Mesenchymal stem cell (in vitro differentiated cells and primary cell): ENCODE measurements around the gene NAE1.
A peak's percentile ranks its signal among the peaks of the same experiment; 100 is the strongest.

Experiments
- DNase-seq: peaks from one replicate; pipeline ENCODE4 v3.0.0-alpha.2; 2013
- H2AFZ ChIP-seq: one replicate; pipeline ENCODE4 v1.6.1; 2013; ENCODE audit warnings: low read depth, mild to moderate bottlenecking, control low read depth, inconsistent platforms, low read length, moderate library complexity
- H2AK5ac ChIP-seq: 2 replicates; pipeline ENCODE4 v1.6.1; 2013; ENCODE audit warnings: low read length, moderate library complexity, mild to moderate bottlenecking, inconsistent platforms; ENCODE audit not compliant: severe bottlenecking
- H2BK120ac ChIP-seq: one replicate; pipeline ENCODE4 v1.6.1; 2013; ENCODE audit warnings: low read depth, mild to moderate bottlenecking, inconsistent platforms, low read length, moderate library complexity
- H2BK12ac ChIP-seq, 2 experiments: one replicate each; pipeline ENCODE4 v1.6.1; 2013; ENCODE audit warnings: inconsistent platforms in 2 of 2, low read length in 2 of 2, mild to moderate bottlenecking in 2 of 2, moderate library complexity in 2 of 2, control low read depth in 1 of 2
- H2BK15ac ChIP-seq: one replicate; pipeline ENCODE4 v1.6.1; 2013; ENCODE audit warnings: mild to moderate bottlenecking, low read depth, inconsistent platforms; ENCODE audit not compliant: poor library complexity, severe bottlenecking
- H2BK5ac ChIP-seq: 2 replicates; pipeline ENCODE4 v1.6.1; 2013; ENCODE audit warnings: low read depth, mild to moderate bottlenecking, low read length, control low read depth, inconsistent platforms; ENCODE audit not compliant: poor library complexity, severe bottlenecking
- H3K14ac ChIP-seq, 2 experiments: one replicate each; pipeline ENCODE4 v1.6.1; 2013; ENCODE audit warnings: inconsistent platforms in 2 of 2, low read length in 2 of 2, control low read depth in 1 of 2, mild to moderate bottlenecking in 1 of 2, moderate library complexity in 1 of 2
- H3K18ac ChIP-seq, 2 experiments: one replicate each; pipeline ENCODE4 v1.6.1; 2013; ENCODE audit warnings: inconsistent platforms in 2 of 2, low read length in 2 of 2, control low read depth in 1 of 2, low read depth in 1 of 2, mild to moderate bottlenecking in 1 of 2
- H3K23ac ChIP-seq, 2 experiments: one replicate each; pipeline ENCODE4 v1.6.1; 2013; ENCODE audit warnings: inconsistent platforms in 2 of 2, low read length in 2 of 2, mild to moderate bottlenecking in 2 of 2, moderate library complexity in 2 of 2, control low read depth in 1 of 2
- H3K27ac ChIP-seq: 2 replicates; pipeline ENCODE4 v1.5.1; 2013; ENCODE audit warnings: mild to moderate bottlenecking, moderate library complexity, low read length, control low read depth, inconsistent platforms; ENCODE audit not compliant: poor library complexity, severe bottlenecking
- H3K27me3 ChIP-seq, 2 experiments: 2 replicates each; pipeline versions ENCODE4 v1.6.1 to v1.7.0; 2013; ENCODE audit warnings: low read length in 2 of 2, mild to moderate bottlenecking in 2 of 2, moderate library complexity in 2 of 2, control low read depth in 1 of 2, inconsistent platforms in 1 of 2; ENCODE audit not compliant: control insufficient read depth in 1 of 2, insufficient read depth in 1 of 2
- H3K36me3 ChIP-seq, 2 experiments: 2 replicates each; pipeline versions ENCODE4 v1.6.1 to v1.7.0; 2013; ENCODE audit warnings: low read length in 2 of 2, control low read depth in 1 of 2, inconsistent platforms in 1 of 2, low read depth in 1 of 2, mild to moderate bottlenecking in 1 of 2; ENCODE audit not compliant: insufficient read depth in 2 of 2, control insufficient read depth in 1 of 2
- H3K4ac ChIP-seq, 2 experiments: one replicate each; pipeline ENCODE4 v1.6.1; 2013; ENCODE audit warnings: inconsistent platforms in 2 of 2, low read length in 2 of 2, mild to moderate bottlenecking in 2 of 2, moderate library complexity in 2 of 2, control low read depth in 1 of 2, low read depth in 1 of 2
- H3K4me1 ChIP-seq: 2 replicates; pipeline ENCODE4 v1.6.1; 2013; ENCODE audit warnings: low read depth, low read length, control low read depth; ENCODE audit not compliant: control insufficient read depth, insufficient read depth
- H3K4me2 ChIP-seq: 2 replicates; pipeline ENCODE4 v1.6.1; 2013; ENCODE audit warnings: low read length, mild to moderate bottlenecking, inconsistent platforms; ENCODE audit not compliant: poor library complexity, severe bottlenecking
- H3K4me3 ChIP-seq, 2 experiments: 2 replicates each; pipeline versions ENCODE4 v1.5.1 to v1.7.0; 2013; ENCODE audit warnings: low read length in 2 of 2, mild to moderate bottlenecking in 2 of 2, control low read depth in 1 of 2, low read depth in 1 of 2; ENCODE audit not compliant: insufficient read depth in 1 of 2
- H3K79me1 ChIP-seq: replicated peaks from 2 replicates; pipeline ENCODE4 v1.6.1; 2013; ENCODE audit warnings: mild to moderate bottlenecking, control low read depth, low read length, inconsistent platforms; ENCODE audit not compliant: poor library complexity, severe bottlenecking
- H3K9ac ChIP-seq: 2 replicates; pipeline ENCODE4 v1.7.0; 2013; ENCODE audit warnings: mild to moderate bottlenecking, low read length, moderate library complexity
- H3K9me3 ChIP-seq: 2 replicates; pipeline ENCODE4 v1.7.0; 2013; ENCODE audit warnings: mild to moderate bottlenecking, low read length; ENCODE audit not compliant: control insufficient read depth
- H4K8ac ChIP-seq: one replicate; pipeline ENCODE4 v1.6.1; 2013; ENCODE audit warnings: inconsistent platforms, mild to moderate bottlenecking, low read length, moderate library complexity
- H4K91ac ChIP-seq: one replicate; pipeline ENCODE4 v1.6.1; 2013; ENCODE audit warnings: mild to moderate bottlenecking, low read length, inconsistent platforms
- WGBS: methylation state at CpG from one replicate; pipeline ENCODE4 v1.1.7; 2013; ENCODE audit warnings: mixed read lengths; 5-methylcytosine and 5-hydroxymethylcytosine counted together

NAE1 gene

DNA sequence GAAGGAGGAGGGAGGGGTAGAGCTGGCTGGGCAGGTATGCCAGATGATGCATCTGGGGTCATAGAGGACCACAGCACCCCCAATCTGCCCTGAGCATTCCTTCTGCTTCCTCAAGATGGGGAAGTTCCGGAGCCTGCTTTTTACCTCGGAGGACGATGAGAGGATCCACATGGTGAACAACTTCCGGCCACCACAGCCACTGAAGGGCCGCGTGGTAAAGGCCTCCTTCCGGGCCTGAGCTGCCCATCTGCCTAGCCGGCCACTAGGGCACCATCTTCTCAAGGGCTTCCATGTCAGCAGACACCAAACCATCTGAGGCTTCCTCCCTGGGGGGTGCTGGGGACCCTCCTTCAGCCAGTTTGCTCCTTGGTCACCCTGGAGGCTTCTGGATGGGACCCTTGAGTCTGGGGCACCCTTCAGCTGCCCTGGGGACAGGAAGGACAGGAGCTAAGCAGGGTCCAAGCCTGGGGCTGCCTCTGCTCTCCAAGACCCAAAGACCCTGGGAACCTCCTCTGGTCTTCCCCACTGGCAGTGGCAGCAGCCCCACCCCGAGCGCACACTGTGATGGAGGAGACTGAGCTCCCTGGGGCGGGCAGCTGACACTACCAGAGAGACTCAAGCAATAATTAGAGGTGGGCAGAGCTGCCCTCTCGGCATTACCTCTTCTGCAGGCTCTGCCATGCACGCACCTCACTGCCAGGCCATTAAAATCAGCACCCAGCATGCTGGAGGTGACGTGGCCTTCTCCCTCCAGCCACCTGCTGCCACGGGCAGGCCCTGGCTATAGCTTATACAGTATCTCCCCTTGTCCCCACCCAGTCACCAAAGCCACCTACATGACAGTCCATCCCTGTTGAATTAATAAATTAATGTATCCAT is 22.7 kb upstream of the NAE1 start:
- WGBS = 86% methylated on average over 15 of the region's 15 CpGs
- Histone ChIP-seq H2AFZ (no peak overlapping the region), H3K4me2 (no peak overlapping the region), H3K4me3 (no peak overlapping the region), H2AK5ac (no peak overlapping the region), H3K36me3 (no peaks in the 10 kb centered on the region), H3K9ac (no peak overlapping the region), H4K8ac (no peak overlapping the region), H2BK5ac (no peak overlapping the region), H3K9me3 (no peaks in the 10 kb centered on the region), H4K91ac (no peak overlapping the region), H3K27ac (no peak overlapping the region), H2BK12ac (no peak overlapping the region), H3K23ac (peak overlapping the region in 1 of 2 experiments; percentile 43), H3K18ac (no peak overlapping the region), H3K27me3 (peaks cover 25 to 36% of the 10 kb centered on the region in 2 experiments), H3K79me1 (no peaks in the 10 kb centered on the region), H3K4me1 (no peaks in the 10 kb centered on the region), H3K14ac (no peak overlapping the region), H2BK15ac (no peak overlapping the region), H2BK120ac (no peak overlapping the region), H3K4ac (no peak overlapping the region)
- DNase-seq = no peak

DNA sequence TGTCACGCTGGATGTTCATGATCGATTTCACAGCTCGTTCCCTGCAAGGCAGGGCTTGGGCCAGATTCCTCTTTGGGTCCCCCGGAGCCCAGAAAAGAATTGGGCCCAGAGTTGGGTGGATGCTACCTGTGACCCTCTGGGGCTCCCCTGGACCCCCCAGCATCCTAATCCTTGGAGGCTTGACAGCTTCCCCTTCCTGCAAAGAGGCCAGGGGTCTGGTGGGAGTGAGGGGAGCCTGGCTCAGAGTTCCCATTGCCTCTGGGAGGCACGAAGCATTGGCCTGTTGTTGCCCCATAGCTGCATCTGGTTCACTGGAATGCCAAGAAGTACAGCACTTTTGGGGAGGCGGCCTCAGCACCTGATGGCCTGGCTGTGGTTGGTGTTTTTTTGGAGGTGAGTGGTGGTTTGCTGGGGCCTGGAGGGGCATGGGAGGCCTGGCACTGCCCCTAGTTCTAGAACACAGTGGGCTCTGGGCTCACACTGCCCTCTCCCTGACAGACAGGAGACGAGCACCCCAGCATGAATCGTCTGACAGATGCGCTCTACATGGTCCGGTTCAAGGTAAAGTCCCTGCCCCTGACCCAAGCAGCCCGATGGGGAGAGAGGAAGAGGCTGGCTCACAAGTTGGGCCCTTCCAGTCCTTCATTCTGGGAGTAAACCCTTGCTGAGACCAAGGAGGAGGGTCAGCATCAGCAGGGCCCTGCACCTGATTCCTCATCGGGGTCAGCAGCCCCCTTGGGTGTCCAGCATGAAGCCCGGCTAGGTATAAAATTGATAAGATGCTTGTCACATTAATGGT is 20.6 kb upstream of the NAE1 start:
- no peaks in the 10 kb centered on the region for H3K9me3 ChIP-seq
- no peaks in the 10 kb centered on the region for H3K79me1 ChIP-seq
- H3K4me1 ChIP-seq = no peaks in the 10 kb centered on the region
- no peak overlapping the region for H3K14ac ChIP-seq
- no peak overlapping the region for H4K91ac ChIP-seq
- no peak overlapping the region for H3K4me2 ChIP-seq
- no peak overlapping the region for H3K27ac ChIP-seq
- H3K4ac ChIP-seq = no peak overlapping the region
- H2BK15ac ChIP-seq = no peak overlapping the region
- H2AFZ ChIP-seq = no peak overlapping the region
- H2BK12ac ChIP-seq = no peak overlapping the region
- no peak overlapping the region for H2AK5ac ChIP-seq
- no peak overlapping the region for H3K9ac ChIP-seq
- H2BK5ac ChIP-seq = no peak overlapping the region
- no peak overlapping the region for H3K18ac ChIP-seq
- H3K23ac ChIP-seq = no peak overlapping the region
- H3K4me3 ChIP-seq = no peak overlapping the region
- H2BK120ac ChIP-seq = no peak overlapping the region
- DNase-seq = no peak
- WGBS = 88% methylated on average over 13 of the region's 13 CpGs
- no peaks in the 10 kb centered on the region for H3K36me3 ChIP-seq
- H3K27me3 ChIP-seq = peaks cover 44 to 54% of the 10 kb centered on the region in 2 experiments
- H4K8ac ChIP-seq = no peak overlapping the region

DNA sequence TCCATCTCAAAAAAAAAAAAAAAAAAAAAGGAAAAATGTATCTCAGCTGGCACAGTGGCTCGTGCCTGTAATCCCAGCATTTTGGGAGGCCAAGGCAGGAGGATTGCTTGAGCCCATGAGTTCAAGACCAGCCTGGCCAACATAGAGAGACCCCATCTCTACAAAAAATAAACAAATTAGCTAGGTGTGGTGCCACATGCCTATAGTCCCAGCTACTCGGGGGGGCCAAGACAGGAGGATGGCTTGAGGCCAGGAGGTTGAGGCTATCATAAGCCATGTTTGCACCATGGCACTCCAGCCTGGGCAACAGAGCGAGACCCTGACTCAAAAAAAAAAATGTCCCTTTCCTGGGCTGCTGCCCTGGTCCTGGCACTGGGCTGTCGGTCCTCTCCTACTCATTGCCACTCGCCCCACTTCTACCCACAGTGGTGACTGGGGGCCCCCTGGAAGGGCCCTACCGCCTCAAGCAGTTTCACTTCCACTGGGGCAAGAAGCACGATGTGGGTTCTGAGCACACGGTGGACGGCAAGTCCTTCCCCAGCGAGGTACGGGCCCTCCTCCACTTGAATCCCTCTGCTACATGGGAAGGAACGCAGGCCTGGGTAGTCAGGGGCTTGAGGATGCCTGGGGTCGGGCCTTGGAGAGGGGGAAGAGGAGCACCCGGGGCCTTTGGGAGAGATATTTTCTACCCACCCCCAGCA is 19.5 kb upstream of the NAE1 start:
- Histone ChIP-seq H3K4me1 (peaks cover 5% of the 10 kb centered on the region), H3K79me1 (no peaks in the 10 kb centered on the region), H2BK5ac (no peak overlapping the region), H3K9me3 (no peaks in the 10 kb centered on the region), H3K4me3 (no peak overlapping the region), H3K27ac (no peak overlapping the region), H3K9ac (no peak overlapping the region), H3K36me3 (no peaks in the 10 kb centered on the region), H3K14ac (no peak overlapping the region), H3K23ac (no peak overlapping the region), H4K91ac (no peak overlapping the region), H3K27me3 (peaks cover 55 to 65% of the 10 kb centered on the region in 2 experiments), H3K18ac (no peak overlapping the region), H2BK120ac (no peak overlapping the region), H2AFZ (no peak overlapping the region), H2BK12ac (no peak overlapping the region), H2AK5ac (no peak overlapping the region), H3K4ac (no peak overlapping the region), H3K4me2 (no peak overlapping the region), H2BK15ac (no peak overlapping the region), H4K8ac (no peak overlapping the region)
- no peak for DNase-seq
- WGBS = 90% methylated on average over 8 of the region's 14 CpGs

DNA sequence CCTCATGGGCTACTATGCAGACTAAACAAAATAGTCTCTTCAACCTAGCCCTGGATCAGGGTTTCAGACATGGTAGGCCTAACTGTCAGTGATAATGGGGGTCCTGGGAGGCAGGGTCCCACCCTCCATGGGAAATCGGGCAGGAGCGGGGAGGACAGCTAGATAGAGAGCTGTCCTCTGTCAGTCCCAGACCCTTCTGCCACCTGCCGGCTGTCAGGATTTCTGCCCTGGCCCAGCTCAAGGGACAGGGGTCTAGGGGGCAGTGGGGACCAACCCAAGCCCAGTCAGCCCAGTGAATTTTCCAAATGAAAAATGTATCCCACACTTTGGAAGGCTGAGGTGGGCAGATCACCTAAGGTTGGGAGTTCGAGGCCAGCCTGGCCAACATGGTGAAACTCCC is 18.8 kb upstream of the NAE1 start:
- no peak overlapping the region for H4K8ac ChIP-seq
- no peak overlapping the region for H3K9ac ChIP-seq
- no peak overlapping the region for H3K23ac ChIP-seq
- no peaks in the 10 kb centered on the region for H3K79me1 ChIP-seq
- no peak overlapping the region for H2BK15ac ChIP-seq
- H3K36me3 ChIP-seq = peaks cover 0 to 2% of the 10 kb centered on the region in 2 experiments
- peaks cover 62 to 72% of the 10 kb centered on the region in 2 experiments for H3K27me3 ChIP-seq
- H2BK12ac ChIP-seq = no peak overlapping the region
- H2AFZ ChIP-seq = no peak overlapping the region
- no peak overlapping the region for H3K4ac ChIP-seq
- H3K27ac ChIP-seq = no peak overlapping the region
- H2AK5ac ChIP-seq = no peak overlapping the region
- 87% methylated on average over 3 of the region's 4 CpGs for WGBS
- H2BK120ac ChIP-seq = no peak overlapping the region
- H3K14ac ChIP-seq = no peak overlapping the region
- peaks cover 13% of the 10 kb centered on the region for H3K4me1 ChIP-seq
- no peak overlapping the region for H3K18ac ChIP-seq
- no peak overlapping the region for H3K4me3 ChIP-seq
- no peaks in the 10 kb centered on the region for H3K9me3 ChIP-seq
- no peak overlapping the region for H2BK5ac ChIP-seq
- no peak for DNase-seq
- no peak overlapping the region for H4K91ac ChIP-seq
- no peak overlapping the region for H3K4me2 ChIP-seq
